GM18511 (cell line): Measurements from ENCODE around the gene DPPA3.
"Not testable (repeated sequence)": the region's sequence is repeated elsewhere in the genome, so short reads cannot be mapped to it uniquely, and the experiment has no call there.

Experiments used
- ATAC-seq: cut with Tn5 transposase; IDR thresholded peaks from one replicate; pipeline ENCODE4 v1.9.1; 2021; ENCODE audit warnings: mild to moderate bottlenecking, moderate library complexity; ENCODE audit not compliant: unreplicated experiment

DPPA3 gene

DNA sequence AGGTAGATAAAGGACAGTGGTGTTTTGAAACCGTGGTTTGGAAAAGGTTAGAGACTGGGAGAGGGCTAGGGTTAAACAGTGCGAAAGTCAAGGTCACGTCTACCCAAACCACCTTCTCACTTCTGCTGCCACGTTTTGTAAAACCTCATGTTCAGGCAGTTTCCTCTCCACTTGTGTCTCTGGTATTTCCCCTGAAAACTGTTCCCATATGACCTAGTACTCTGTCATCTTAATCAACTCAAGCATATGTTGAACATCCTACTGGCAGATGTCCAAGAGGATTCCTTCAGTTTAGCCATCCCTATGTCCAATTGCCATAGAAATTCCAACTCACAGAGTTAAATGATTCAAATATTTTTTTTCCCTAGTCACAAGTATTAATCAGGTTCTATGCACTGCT is 18.5 kb downstream of the DPPA3 start:
- no peak for ATAC-seq

DNA sequence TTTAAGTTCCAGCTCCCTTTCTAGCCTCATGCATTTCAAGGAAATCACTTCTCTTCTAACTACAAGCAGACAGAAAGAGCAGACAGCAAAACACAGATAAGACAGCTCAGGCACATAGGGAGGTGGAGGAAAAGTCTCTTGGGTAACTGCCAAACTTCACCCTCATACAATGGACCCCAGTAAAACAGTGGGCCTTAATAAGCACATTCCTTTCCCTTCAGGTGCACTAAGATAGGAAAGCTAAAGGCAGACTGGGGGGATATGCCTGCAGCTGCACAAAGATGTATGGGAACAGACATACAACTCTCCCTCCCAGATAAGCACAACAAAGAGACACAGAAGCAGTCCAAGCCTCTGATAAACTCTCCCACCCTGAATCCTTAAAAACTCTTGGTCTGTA is 19.8 kb downstream of the DPPA3 start:
- ATAC-seq, result not testable (repeated sequence)

DNA sequence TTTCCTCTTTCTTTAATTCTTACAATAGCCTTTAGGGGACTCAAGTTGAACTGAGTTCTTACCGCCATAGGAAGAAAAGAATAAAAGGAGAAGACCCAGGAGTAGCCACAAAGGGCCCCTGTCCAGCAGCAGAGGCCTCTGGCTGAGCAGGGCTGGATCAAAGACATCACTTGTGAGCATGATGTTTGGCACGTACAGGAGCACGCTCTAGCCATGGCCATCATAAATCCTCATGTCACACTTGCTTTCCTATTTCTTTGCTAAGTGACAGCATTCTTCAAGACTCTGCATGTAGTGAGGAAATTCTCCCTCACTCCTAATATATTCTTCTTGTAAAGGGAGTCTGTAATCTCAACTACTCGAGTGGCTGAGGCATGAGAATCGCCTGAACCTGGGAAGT is 20.3 kb downstream of the DPPA3 start:
- ATAC-seq, result no peak

DNA sequence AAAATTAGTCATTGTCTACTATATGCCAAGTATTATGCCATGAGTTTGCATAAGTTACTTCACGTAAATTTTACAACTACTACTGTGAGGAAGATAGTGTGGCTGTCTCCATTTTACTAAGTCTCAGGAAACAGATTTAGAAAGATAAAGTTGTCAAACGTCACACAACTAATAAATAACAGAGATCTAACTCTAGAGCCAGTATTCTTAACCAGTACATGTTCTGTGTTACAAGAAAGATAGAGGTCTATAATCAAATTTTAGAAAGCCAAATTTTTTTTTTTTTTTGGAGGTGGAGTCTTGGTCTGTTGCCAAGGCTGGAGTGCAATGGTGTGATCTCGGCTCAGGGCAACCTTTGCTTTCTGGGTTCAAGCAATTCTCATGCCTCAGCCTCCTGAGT is 21.8 kb downstream of the DPPA3 start:
- no peak for ATAC-seq

DNA sequence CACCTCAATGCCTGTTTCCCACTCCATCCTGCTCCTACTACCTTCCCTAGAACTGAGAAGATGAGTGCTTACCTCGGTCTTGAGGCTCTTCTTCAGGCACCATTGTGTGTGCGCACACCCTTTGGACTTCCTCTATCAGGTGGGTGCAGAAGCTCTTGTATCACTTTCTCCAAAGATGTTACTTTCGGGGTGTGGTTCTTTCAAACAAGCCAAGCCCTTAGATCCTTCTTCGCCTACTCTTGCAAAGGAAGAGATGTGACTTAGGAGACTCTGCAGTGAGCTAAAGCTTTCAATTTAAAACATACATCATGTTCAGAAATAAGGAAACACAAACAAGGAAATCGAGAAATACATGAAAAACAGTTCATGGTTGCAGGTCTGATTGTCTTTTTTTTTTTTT is 36.0 kb downstream of the DPPA3 start, which contains the start of gene CLEC4C:
CLEC4C (minus strand) TSS at position 130 of the 400 bp plus-strand sequence; CDS start at position 103, 27 bp downstream.
- no peak for ATAC-seq

DNA sequence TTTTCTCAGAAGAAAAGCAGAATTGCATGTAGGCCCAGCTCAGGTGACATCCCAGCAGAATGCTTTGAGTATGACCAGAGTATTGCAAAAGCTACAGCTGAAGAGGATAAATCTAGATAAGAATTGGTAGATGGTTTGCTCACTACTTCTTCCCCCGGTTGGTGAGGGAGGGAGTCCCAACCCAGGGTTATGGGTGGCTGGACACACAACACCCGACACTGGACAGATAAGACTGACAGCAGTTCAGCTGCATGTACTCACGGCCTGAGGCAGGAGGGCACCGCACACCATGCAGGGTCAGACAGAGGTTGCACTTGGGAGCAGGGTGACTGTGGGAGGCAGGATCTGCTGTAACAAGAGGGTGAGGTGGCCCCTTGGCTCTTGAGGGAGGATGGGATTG is 37.6 kb downstream of the DPPA3 start:
- no peak for ATAC-seq

DNA sequence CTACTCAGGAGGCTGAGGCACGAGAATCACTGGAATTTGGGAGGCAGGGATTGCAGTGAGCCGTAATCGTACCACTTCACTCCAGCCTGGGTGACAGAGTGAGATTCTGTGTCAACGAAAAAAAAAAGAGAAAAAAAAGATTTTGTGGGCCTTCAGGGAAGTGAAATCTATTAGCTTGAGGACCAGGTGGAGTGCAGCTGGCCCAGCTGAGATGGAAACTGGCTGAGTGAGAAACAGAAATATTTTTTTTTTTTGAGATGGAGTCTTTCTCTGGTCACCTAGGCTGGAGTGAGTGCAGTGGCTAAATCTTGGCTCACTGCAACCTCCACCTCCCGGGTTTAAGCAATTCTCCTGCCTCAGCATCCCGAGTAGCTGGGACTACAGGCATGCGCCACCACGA is 38.2 kb downstream of the DPPA3 start:
- no peak for ATAC-seq

DNA sequence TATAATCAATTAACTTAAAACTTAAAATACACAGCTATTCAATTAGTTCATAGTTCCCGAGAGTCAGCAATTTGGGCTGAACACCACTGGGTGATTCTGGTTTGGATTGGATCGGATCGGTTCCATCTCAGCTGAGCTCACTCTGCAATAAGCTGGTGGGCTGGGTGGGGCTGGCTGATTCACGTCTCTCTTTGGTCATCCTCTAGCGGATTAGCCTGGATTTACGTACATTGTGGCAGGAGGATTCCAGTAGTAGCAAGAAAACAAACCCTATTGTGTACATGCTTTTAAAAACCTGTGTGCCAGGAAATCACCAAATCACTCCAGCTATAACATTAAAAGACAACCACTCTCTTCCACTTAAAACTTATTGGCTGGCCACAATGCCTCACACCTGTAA is 39.1 kb downstream of the DPPA3 start:
- ATAC-seq, result no peak

DNA sequence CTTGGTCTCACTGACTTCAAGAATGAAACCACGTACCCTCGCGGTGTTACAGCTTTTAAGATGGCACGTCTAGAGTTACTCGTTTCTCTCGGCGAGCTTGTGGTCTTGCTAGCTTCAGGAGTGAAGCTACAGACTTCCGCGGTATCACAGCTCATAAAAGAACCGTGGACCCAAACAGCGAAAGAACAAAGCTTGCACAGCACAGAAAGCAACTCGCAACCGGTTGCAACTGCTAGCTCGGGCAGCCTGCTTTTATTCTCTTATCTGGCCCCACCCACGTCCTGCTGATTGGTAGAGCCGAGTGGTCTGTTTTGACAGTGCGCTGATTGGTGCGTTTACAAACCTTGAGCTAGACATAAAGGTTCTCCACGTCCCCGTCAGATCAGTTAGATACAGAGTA is 40.2 kb downstream of the DPPA3 start:
- no peak for ATAC-seq

DNA sequence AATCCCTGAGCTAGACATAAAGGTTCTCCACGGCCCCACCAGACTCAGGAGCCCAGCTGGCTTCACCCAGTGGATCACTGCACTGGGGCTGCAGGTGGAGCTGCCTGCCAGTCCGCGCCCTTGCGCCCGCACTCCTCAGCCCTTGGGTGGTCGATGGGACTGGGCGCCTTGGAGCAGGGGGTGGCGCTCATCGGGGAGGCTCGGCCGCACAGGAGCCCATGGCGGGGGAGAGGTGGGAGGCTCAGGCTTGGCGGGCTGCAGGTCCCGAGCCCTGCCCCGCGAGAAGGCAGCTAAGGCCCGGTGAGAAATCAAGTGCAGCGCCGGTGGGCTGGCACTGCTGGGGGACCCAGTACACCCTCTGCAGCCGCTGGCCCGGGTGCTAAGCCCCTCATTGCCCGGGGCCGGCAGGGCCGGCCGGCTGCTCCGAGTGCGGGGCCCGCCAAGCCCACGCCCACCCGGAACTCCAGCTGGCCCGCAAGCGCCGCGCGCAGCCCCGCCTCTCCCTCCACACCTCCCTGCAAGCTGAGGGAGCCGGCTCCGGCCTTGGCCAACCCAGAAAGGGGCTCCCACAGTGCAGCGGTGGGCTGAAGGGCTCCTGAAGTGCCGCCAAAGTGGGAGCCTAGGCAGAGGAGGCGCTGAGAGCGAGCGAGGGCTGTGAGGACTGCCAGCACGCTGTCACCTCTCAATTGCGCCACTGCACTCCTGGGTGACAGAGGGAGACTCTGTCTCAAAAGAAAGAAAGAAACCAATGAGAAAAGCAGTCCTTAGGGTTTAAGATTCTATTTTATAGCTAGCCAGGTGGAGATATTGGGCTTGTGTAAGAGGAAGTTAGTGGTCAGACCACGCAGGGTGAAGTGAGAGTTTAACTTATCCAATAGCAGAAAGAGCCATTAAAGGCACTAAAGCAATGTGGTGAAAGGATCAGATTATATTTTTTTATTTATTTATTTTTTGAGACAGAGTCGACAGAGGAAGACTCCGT is 41.0 kb downstream of the DPPA3 start:
- not testable (repeated sequence) for ATAC-seq

DNA sequence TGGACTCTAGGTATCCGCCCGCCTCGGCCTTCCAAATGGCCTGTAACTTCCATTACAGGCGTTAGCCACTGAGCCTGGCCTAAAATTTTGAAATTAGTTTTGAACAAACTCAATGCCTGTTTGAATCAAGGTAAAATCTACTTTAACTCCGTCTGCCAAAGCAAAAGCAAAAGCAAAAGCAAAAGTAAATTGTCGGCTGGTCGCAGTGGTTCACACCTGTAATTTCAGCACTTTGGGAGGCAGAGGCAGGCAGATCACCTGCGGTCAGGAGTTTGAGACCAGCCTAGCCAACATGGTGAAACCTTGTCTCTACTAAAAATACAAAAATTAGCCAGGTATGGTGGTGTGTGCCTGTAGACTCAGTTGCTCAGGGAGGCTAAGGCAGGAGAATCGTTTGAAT is 44.4 kb downstream of the DPPA3 start:
- ATAC-seq, result not testable (repeated sequence)

DNA sequence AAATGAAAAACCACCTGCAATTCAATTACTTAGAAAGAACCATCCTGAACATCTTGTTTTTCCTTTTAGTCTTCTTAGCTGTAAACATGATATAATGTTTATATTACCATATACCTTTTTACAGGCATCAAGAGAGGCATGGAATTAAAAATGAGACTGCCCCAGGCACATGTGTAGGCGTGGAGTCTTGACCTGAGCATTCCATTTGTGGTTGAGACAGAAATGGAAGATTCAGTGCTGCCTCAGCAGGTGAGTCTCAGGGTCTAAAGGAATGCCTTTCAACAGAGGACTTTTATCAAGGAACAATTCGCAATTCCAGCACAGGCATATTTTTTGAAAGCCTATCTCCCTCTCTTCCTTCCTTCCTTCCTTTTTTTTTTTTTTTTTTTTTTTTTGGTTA is 45.8 kb downstream of the DPPA3 start:
- ATAC-seq, result no peak

DNA sequence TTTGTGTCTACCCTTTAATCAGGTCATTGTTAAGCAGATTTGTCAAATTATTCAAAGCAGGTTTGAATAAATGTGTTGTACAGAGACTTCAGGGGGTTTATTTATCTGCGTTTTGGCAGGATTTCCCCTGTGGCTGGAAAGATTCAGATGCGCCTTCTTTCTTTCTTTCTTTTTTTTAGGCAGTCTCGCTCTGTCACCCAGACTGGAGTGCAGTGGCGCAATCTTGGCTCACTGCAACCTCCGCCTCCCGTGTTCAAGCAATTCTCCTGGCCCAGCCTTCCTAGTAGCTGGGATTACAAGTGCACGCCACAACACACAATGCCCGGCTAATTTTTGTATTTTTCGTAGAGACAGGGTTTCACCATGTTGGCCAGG is 47.5 kb downstream of the DPPA3 start:
- no peak for ATAC-seq
